Measurements from ENCODE around the gene HS6ST2.

The HS6ST2 gene

DNA sequence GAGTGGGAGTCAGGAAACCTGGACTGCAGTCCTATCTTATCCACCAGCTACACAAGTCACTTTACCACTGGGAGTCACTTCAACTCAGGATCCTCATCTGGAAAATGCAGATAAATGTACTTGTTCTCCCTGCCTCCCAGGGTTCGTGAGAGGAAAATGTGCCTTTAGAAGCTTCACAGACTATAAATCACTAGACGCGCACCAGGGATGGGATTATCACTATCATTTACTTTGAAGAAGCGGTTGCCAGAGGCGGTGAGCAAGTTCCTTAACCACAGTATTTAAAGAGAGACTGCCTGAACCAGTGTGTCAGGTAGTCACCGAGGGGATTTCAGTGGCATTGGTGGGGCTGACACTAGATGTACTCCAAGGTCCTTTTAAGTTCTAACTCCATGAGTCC, 219.5 kb downstream of the HS6ST2 start:
- no peak for DNase-seq

- no peak for DNase-seq
These were observed 220.7 kb downstream of the HS6ST2 start for GRCh38 chrX:132737743-132738142.

DNA sequence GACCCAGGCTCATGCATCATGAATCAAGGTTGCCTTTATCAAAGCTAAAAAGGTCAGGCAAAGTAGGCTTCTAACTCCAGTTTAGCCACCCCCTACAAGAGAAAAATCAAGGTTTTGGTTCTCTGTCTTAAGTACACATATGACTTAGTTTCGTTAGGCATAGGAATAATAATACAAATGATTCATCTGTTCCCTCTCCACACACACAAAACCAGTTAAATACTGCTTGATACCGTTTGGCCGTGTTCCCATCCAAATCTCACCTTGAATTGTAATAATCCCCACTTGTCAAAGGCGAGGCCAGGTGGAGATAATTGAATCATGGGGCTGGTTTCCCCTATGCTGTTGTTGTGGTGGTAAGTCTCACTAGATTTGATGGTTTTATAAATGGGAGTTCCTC, 226.2 kb downstream of the HS6ST2 start:
- DNase-seq: no peak

DNA sequence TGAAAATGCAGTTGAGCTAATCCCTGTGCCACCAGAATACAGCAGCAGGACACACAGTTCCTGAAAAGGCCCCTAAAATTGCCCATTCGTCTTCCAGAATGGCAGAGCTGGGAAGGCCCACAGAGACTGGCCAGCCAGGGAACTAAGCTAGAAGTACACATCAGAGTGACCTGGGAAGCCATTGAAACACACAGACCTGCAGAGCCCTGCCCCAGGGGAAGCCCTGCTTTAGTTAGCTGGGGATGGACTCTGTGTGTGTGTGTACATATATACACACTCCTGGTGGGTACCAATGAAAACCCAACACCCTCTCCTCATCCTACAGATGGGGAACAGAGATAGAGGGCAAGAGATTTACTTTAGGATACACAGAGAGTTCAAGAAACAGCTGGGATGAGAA, 227.7 kb downstream of the HS6ST2 start:
- no peak for DNase-seq

DNA sequence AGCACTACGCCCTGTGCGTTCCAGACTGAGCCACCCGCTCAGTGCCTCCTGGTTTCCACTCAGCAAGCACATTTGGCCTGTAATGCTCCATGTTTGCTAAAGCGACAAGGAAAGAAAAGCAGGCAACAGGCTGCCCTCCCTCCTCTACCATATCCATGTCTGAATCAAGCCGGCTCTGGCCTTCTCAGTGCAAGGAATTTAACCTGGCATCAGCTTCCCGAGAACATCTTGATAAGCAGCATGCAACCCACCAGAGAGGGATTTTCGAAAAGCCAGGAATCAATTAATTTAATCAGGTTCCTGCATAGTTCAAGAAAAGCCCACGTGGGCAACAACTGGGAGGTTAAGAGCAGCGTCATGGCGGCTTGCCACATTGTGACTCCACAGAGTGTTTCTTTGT, 228.2 kb downstream of the HS6ST2 start:
- no peak for DNase-seq

- no peak for DNase-seq
These were observed 230.1 kb downstream of the HS6ST2 start for GRCh38 chrX:132728296-132728695.

DNA sequence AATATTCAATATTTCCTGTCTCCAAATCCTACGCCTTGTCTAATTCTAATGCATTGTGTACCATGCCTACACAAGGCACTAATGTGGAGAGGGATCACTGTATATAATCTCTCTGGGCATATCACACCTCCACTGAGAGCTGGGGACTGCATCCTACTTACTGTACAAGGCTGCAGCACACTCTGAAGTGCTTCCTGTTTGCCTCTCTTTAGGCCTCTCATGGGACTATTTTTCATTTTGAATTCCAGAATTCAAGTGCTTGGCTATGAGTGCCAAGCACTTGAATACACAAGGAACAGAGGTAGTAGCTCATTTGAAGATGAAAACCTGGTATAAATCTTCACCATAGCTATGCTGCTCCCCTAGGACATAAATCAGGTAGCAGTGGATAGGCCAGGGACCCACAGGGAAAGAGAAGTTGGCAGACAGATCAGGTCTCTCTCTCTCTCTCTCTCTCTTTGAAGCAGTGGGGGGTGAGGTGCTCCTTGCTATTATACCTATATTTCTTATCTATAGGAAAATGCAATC, 239.9 kb downstream of the HS6ST2 start:
- no peak for DNase-seq

GRCh38 chrX:132716006-132716405, 242.4 kb downstream of the HS6ST2 start:
- no peak for DNase-seq

- no peak for DNase-seq
These were observed 243.5 kb downstream of the HS6ST2 start for GRCh38 chrX:132714913-132715312.

DNA sequence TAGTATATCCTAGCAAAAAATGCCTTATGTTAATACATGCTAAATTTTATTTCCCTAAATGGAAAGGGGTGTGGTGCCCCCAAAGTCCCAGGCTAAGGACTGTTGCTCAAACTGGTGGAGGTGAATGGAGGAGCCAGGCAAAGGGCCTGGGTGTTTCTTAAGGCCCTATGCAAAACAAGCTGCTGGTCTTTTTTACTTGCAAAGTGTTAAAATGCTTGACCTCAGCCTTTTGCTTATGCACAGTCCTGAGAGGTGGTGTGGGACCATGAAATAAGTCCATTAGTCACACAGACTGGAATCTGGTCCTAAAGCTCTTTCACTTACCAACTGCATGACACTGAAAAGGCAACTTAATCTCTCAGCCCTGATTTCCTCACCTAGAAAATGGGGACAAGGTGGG, 246.1 kb downstream of the HS6ST2 start:
- DNase-seq: no peak

DNA sequence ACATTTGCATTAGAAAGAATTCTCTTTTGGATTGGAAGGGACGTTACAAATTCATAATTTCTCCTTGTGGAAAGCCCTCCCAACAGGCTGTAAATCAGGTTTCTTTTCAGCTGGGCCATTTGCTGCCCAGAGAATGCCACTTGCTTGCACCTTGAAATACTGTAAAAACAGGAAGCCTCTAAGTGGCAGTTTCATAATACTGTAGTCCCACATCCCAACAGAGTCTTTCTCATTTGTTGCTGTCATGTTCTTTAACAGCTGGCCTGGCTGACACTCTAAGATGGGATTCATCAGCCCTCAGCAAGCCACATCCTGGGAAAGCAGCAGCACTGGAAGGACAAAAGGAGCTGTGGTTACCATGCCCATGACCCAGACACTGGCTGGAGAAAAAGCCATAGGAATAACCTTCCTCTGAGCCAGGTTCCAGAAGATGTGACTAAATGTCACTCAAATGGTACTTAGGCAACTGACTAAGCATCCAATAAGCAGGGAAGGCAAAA, 247.7 kb downstream of the HS6ST2 start:
- no peak for DNase-seq

GRCh38 chrX:132708529-132708928, 249.9 kb downstream of the HS6ST2 start:
- no peak for DNase-seq

DNA sequence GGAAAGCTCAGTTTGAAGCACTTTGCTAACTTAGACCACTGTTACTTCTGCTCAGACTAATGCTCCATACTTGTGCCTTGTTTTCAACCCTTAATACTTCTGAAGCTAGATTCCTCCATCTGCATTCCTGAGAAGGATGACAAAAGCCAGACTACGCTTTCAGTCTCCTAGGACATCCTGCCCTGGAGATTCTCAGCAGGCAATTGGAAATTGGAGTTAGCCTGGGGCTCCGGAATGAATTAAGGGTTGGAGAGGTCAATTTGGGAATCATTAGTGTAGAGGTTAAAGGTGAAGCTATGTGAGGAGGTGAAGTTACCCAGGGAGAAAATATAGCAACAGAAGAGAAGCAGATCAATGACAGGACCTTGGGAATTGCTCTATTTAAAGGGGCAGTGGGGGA, 253.7 kb downstream of the HS6ST2 start:
- DNase-seq: no peak

DNA sequence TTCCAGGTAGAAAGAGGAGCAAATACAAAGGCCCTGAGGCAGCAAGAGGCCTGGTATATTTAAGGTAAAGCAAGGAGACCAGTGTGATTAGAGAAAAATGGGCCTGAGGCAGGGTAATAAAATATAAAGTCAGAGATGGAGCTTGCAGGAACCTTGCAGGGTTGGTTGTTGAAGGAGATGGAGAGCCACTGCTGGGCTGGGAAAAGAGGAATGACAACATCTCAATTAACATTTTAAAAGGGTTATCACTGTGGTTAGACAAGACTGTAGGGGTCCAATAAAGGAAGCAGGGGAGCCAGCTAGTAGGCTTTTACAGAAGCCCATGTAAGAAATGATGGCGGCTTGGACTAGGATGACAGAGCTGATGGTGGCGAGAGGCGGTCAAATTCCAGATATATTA, 264.0 kb downstream of the HS6ST2 start:
- DNase-seq: no peak

DNA sequence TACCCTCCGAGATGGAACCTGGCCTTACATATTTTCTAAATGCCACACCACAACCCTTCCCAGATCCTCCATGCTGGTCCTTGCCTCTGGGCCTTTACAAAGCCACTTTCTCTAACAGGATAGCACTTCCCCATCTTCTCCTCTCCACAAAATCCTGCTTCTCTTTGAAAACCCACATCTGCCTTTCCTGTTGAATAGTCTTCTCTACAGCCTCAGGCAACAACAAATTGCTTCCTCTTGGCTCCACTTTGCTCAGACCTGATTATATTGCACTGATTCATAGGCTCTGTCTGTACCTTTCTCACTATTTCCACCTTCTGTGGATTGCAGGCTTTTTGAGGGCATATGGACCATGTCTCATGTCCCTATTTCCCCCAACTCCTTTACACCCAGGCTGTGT, 265.9 kb downstream of the HS6ST2 start:
- DNase-seq: no peak

GRCh38 chrX:132692066-132692465, 266.4 kb downstream of the HS6ST2 start:
- DNase-seq: no peak

- no peak for DNase-seq
These were observed 268.5 kb downstream of the HS6ST2 start for GRCh38 chrX:132689612-132690563.

DNA sequence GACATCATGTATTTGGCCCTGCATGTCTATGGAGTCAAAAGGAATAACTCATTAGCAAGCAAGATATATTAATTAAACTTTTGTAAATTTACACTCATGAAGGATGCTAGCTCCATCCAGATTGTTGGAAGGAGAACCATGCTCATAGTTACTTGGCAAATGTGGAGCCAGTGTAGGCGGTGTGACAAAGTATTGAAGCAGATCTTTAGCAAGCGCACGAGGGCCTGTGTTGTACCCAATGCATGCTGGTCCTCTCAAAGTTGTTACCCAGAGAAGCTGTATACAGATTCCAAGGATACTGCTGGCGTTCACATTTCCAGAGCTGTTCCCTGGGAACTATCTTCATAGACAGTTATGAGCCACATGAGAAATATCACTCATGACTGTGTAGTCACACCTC, 273.2 kb downstream of the HS6ST2 start:
- no peak for DNase-seq

GRCh38 chrX:132677233-132677716, 281.2 kb downstream of the HS6ST2 start:
- DNase-seq: no peak

DNA sequence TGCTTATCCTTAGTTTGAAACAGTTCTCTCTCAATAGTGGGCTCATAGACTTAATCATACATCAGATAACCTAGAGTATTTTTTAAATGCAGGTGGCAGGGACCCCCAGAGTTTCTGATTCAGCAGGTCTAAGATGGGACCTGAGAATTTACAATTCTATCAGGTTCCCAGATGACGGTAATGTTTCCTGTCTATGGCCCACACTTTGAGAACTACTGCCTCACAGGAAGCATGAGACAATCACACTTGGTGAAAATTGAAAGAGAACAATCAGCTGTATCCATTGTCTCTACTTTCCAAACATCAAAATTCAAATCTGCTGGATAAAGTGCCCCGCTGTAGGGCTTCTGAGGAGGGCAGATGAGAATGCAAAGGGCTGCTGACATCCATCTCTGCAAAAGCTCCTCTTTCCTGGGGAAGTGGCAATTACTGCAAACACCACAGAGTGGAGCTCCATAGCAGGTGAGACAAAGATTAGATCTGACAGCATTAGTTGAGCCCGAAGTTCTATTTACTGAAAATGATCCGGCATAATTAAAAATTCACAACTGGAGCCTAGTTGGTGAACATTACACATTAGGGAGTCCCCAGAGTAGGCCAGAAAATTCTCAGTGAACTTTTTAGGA, 281.8 kb downstream of the HS6ST2 start:
- DNase-seq: no peak

DNA sequence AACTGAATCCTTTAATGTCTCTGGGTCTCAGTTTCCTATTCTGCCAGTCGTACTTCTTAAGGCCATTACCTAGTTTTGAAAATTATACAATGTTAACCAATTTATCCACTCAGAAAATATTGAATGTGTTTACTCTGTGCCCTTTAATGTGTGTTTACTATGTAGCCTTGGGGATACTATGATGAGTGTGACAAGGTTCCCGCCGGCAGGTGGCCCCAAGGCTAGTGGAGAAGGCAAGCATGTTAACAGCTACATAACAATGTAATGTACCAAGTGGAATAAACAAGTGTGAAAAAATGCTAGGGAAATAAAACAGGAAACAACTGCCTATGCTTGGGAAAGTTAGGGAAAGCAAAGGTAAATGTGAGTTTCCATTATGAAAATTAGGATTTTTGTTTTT, 282.3 kb downstream of the HS6ST2 start:
- no peak for DNase-seq

DNA sequence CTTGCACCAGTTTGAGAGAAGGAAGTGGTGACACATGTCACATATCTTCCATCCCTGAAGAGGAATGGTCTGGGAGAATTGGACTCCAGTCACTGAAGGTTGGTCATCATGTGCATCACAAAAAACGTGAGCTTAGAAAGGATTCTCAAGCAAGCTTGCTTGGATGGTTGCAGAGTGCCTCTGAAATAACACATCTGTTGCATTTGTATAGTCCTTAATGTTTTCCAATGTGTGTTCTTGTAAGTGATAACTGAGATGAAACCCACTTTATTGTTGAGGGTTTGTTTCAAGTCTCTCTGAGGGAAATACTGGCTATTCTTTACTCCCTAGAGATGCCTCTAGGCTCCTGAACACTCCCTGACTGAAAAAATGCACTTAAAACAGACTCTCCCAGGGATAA, 285.1 kb downstream of the HS6ST2 start:
- DNase-seq: no peak

DNA sequence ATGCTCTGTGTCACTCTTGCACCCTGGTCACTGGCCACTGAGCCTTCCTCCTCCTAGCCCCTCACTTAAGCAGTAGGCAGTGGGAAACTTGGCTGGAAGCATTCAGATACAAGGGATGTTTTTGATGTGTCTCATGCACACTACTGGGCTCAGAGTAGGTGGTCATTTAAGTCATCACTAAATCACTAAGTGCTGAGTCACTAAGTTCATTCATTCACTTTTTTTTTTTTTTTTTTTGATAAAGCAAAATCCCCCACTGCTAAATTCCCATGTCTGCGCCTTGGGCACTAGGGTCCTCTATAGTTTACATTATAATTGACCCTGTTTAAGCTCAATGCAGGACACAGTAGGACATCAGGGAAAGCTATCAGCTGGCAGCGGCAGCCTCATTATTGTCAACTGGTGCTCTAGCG, 287.2 kb downstream of the HS6ST2 start:
- no peak for DNase-seq

GRCh38 chrX:132669142-132669541, 289.3 kb downstream of the HS6ST2 start:
- no peak for DNase-seq

Measured in NCI-H526 treated with DMSO at 0.1 percent for 48 hours (cell line).